CD8-positive, alpha-beta memory T cell (primary cell): ENCODE measurements around the gene BCL2L2. TPM values are rescaled to one million over a fixed set of nuclear protein-coding genes. Genes with fewer than 3 reads are reported as not detected.

Experiments used
- CTCF ChIA-PET: fragments of 350-600 bp; sonication (Branson Sonifier 250); formaldehyde crosslinking; loops from one replicate; lab custom pipeline; 2021; ENCODE audit warnings: antibody characterized with exemption; lab: Charles Lee
- POLR2A ChIA-PET: fragments of 350-600 bp; sonication (Branson Sonifier 250); formaldehyde crosslinking; loops from one replicate; lab custom pipeline; 2021; ENCODE audit warnings: antibody characterized with exemption; lab: Charles Lee
- DNase-seq, 5 donors: peaks; one replicate each; pipeline versions ENCODE4 v3.0.0 to v3.0.0-alpha.2; 2020 to 2022; ENCODE audit warnings: mixed read lengths in 1 of 5
- H3K27ac ChIP-seq: one replicate; pipeline ENCODE4 v1.7.0; 2013; ENCODE audit warnings: low read depth, mild to moderate bottlenecking, low read length, moderate library complexity
- H3K27me3 ChIP-seq: 2 replicates; pipeline ENCODE4 v1.7.0; 2013; ENCODE audit warnings: low read length, mild to moderate bottlenecking; ENCODE audit not compliant: insufficient read depth, poor library complexity, severe bottlenecking
- H3K36me3 ChIP-seq: 2 replicates; pipeline ENCODE4 v1.7.0; 2013; ENCODE audit warnings: mild to moderate bottlenecking, low read length, moderate library complexity; ENCODE audit not compliant: insufficient read depth
- H3K4me1 ChIP-seq: 2 replicates; pipeline ENCODE4 v1.7.0; 2013; ENCODE audit warnings: mild to moderate bottlenecking, low read length, moderate library complexity; ENCODE audit not compliant: insufficient read depth
- H3K4me3 ChIP-seq: 2 replicates; pipeline ENCODE4 v1.7.0; 2013; ENCODE audit warnings: mild to moderate bottlenecking, low read length
- H3K9me3 ChIP-seq: 2 replicates; pipeline ENCODE4 v1.7.0; 2013; ENCODE audit warnings: mild to moderate bottlenecking, low read length
- H3K27ac Mint-ChIP-seq, 8 donors: one replicate each; pipeline ENCODE4 v1.8.0; 2020 to 2021; ENCODE audit warnings: mixed read lengths in 8 of 8, mild to moderate bottlenecking in 6 of 8, inconsistent platforms in 3 of 8, moderate library complexity in 3 of 8
- H3K27me3 Mint-ChIP-seq, 2 donors: one replicate each; pipeline ENCODE4 v1.8.0; 2020 to 2021; ENCODE audit warnings: mixed read lengths in 2 of 2, mild to moderate bottlenecking in 1 of 2, moderate library complexity in 1 of 2
- H3K36me3 Mint-ChIP-seq, 3 donors: one replicate each; pipeline ENCODE4 v1.8.0; 2020 to 2021; ENCODE audit warnings: mixed read lengths in 3 of 3, inconsistent platforms in 1 of 3, mild to moderate bottlenecking in 1 of 3
- H3K4me1 Mint-ChIP-seq, 3 donors: one replicate each; pipeline ENCODE4 v1.8.0; 2020 to 2021; ENCODE audit warnings: mixed read lengths in 3 of 3, inconsistent platforms in 1 of 3, mild to moderate bottlenecking in 1 of 3
- H3K4me3 Mint-ChIP-seq, 7 donors: one replicate each; pipeline ENCODE4 v1.8.0; 2020 to 2021; ENCODE audit warnings: mixed read lengths in 7 of 7, mild to moderate bottlenecking in 6 of 7, moderate library complexity in 4 of 7, inconsistent platforms in 2 of 7
- H3K9me3 Mint-ChIP-seq, 5 donors: one replicate each; pipeline ENCODE4 v1.8.0; 2020 to 2022; ENCODE audit warnings: mixed read lengths in 5 of 5, mild to moderate bottlenecking in 3 of 5, moderate library complexity in 2 of 5, inconsistent platforms in 1 of 5
- polyA plus RNA-seq: library from polyadenylated mRNA; unstranded; fragments of 300-500 nt; fragmentation: Illumina TruSeq; gene quantifications from one replicate; pipeline ENCODE4 v1.2.3, GENCODE V29; 2021
- total RNA-seq, 2 experiments: library from RNA; stranded (reverse); gene quantifications; one replicate each; pipeline ENCODE4 v1.2.3, GENCODE V29; 2021

The BCL2L2 gene
- total and polyA plus RNA-seq, 3 experiments from 2014 or later: 0.29 to 1.0 (median 0.86) TPM

DNA sequence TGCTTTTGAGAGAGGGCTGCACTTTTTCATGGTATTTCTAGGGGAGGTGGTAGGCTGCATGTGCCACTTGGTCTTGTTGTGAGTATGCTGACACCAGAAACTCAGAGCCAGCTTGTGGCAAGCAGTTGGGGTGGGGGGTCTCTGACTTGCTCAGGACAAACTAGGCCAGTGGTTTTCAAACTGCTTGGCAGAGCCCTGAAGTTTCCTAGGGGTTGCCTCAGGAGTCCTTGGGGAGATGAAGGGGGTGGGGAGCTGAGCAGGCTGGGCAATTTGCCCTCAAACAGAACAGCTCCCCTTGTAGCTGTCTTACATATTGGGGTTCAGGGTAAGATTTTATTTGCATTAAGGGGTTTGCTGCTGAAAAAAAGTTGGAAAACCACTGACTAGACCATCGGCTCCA is 3.9 kb downstream of the BCL2L2 start:
- no peaks in the 10 kb centered on the region for H3K4me1 Mint-ChIP-seq
- no peaks in the 10 kb centered on the region for H3K9me3 ChIP-seq
- H3K4me3 Mint-ChIP-seq: no peak overlapping the region
- no peak overlapping the region for H3K27ac ChIP-seq
- H3K9me3 Mint-ChIP-seq: no peaks in the 10 kb centered on the region
- ChIA-PET CTCF (interaction anchor here (0.7 to 2.2 kb wide), 3 partner anchors 8 to 14 kb away, joined by 3 to 5 read pairs (median 5); partner anchors contain the start of gene PPP1R3E), POLR2A (interaction anchor here (1.0 kb wide), 1 partner anchor 11 kb away, joined by 4 read pairs; the partner anchor contains the start of gene PABPN1)
- peaks cover 0 to 4% (median 0%) of the 10 kb centered on the region in 3 donors for H3K36me3 Mint-ChIP-seq
- H3K27ac Mint-ChIP-seq: peak overlapping the region in 1 of 8 donors; percentile 50
- H3K27me3 Mint-ChIP-seq: peaks cover 17 to 50% of the 10 kb centered on the region in 2 donors
- DNase-seq: no peak
- H3K27me3 ChIP-seq: peaks cover 12% of the 10 kb centered on the region
- no peak overlapping the region for H3K4me3 ChIP-seq
- no peaks in the 10 kb centered on the region for H3K4me1 ChIP-seq
- H3K36me3 ChIP-seq: no peaks in the 10 kb centered on the region

DNA sequence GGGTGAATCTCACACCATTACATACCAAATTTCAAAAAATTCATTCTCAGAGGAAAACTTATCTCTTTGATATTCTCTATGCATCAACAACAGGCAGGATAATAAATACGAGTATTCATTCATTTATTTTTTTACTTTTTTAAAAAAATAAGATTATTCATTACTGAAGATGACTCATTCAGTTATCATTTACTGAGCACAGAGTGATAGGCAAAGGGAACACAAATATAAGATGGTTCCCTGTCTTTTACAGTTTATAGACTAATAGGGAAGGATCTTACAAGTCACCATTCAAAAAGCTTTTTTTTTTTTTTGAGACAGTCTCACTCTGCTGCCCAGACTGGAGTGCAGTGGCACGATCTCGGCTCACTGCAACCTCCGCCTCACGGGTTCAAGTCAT is 9.7 kb downstream of the BCL2L2 start:
- Mint-ChIP-seq H3K27ac (no peak overlapping the region), H3K4me1 (peaks cover 13 to 15% (median 13%) of the 10 kb centered on the region in 3 donors), H3K36me3 (peaks cover 0 to 2% (median 0%) of the 10 kb centered on the region in 3 donors), H3K9me3 (no peaks in the 10 kb centered on the region), H3K4me3 (no peak overlapping the region), H3K27me3 (peaks cover 2 to 12% of the 10 kb centered on the region in 2 donors)
- H3K4me1 ChIP-seq: peaks cover 10% of the 10 kb centered on the region
- H3K27ac ChIP-seq: no peak overlapping the region
- POLR2A ChIA-PET: interaction anchor here (0.7 kb wide), 2 partner anchors 43 to 196 kb away, joined by 3 to 8 read pairs; no protein-coding TSS in a partner anchor
- DNase-seq: no peak
- H3K9me3 ChIP-seq: no peaks in the 10 kb centered on the region
- H3K4me3 ChIP-seq: no peak overlapping the region
- CTCF ChIA-PET: interaction anchor here (1.0 to 1.1 kb wide), 2 partner anchors 14 to 17 kb away, joined by 3 read pairs; partner anchors contain the start of gene PPP1R3E
- H3K27me3 ChIP-seq: no peaks in the 10 kb centered on the region
- no peaks in the 10 kb centered on the region for H3K36me3 ChIP-seq

DNA sequence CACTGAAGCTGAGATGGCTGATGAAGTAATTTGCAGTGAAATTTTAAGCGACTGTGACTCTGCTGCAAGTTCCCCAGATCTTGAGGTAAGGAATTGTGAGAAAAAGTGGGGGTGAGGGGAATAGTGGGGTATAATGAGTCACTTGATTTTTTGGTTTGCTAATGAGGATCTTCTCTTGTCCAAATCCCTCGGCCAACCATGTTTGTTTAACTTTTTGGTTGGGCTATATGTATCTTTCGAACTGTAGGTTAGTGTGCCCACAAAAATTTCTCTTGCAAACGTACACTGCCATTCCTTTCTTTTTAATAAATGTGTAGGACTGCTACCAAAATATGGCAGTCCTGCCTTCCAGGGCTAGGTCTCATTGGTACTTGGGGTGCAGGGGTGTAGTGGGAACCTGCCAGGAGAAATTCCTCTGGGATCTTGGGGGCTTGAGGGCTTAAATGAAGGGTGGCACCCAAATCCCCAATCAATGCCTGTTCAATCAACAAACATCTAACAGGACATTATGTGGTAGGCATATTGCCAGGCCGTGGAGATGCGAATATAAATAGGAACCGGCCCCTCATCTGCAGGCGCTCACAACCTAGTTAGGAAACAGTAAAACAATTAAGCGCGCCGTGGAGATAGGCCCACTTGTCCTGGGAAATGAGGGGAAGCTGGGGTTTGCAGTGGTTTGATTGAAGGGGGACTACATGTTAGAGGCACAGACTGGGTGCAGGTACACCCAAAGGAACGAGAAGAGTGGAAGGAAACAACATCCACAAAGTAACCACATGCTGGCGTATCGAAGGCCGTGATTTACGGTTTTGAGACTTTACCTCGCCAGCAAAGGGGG is 13.3 kb downstream of the BCL2L2 start:
- Histone ChIP-seq H3K27me3 (no peaks in the 10 kb centered on the region), H3K27ac (peak overlapping the region; percentile 83), H3K36me3 (peaks cover 20% of the 10 kb centered on the region), H3K4me1 (peaks cover 23% of the 10 kb centered on the region), H3K9me3 (no peaks in the 10 kb centered on the region), H3K4me3 (peak overlapping the region; percentile 77)
- ChIA-PET CTCF (interaction anchor here (0.6 to 3.6 kb wide), 12 partner anchors 10 to 225 kb away, joined by 3 to 52 read pairs (median 4); partner anchors contain the start of genes ACIN1, C14orf119 and PPP1R3E), POLR2A (interaction anchor here (0.6 to 5.0 kb wide), 8 partner anchors 17 to 795 kb away, joined by 3 to 146 read pairs (median 5); partner anchors contain the start of genes ACIN1, C14orf119, HAUS4 and HOMEZ)
- no peaks in the 10 kb centered on the region for H3K9me3 Mint-ChIP-seq
- H3K27me3 Mint-ChIP-seq: peaks cover 3 to 9% of the 10 kb centered on the region in 2 donors
- H3K4me3 Mint-ChIP-seq: peak overlapping the region; percentile 89 to 98 (median 93)
- peak overlapping the region; percentile 90 to 99 (median 98) for H3K27ac Mint-ChIP-seq
- no peak for DNase-seq
- peaks cover 0 to 33% (median 5%) of the 10 kb centered on the region in 3 donors for H3K36me3 Mint-ChIP-seq
- H3K4me1 Mint-ChIP-seq: peaks cover 29 to 35% (median 30%) of the 10 kb centered on the region in 3 donors

DNA sequence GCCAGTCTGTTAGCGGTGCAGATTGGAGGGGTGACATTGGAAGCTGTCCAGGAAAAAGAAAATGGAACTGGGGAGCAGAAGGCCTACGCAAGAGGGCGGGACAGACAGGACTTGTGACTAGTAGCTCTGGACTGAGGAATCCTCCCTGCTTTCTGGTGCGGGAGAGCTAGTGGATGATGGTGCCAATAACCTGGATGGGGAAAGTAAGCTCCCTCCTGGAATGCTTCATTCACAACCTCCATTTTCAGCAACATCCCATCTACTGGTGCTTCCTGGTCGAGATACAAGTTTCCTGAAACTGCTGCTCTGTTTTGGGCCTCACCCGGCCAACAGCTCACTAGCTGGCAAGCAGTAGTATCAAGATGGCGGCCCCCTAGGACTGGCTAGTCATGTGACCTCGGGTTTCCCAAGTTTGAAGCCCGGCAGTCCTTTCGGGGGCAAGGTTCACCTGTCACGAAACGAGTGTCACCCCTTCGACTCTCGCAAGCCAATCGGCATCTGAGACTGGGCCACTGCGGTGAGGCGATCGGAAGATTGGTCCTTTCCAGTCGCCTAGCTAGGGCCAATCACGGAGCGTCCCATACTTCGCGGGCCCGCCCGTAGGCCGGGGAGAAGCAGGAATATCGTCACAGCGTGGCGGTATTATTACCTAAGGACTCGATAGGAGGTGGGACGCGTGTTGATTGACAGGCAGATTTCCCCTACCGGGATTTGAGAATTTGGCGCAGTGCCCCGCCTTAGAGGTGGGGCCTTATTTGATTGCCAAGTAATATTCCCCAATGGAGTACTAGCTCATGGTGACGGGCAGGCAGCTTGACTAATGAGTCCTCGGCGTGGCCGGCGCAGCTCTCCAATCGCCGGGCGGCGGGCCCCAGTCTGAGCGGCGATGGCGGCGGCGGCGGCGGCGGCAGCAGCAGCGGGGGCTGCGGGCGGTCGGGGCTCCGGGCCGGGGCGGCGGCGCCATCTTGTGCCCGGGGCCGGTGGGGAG is 14.2 kb downstream of the BCL2L2 start, which contains the start of gene PABPN1:
TSS of gene PABPN1 (plus strand) at position 874 of the 988 bp plus-strand sequence. CDS start at position 887, 13 bp downstream.
- Mint-ChIP-seq H3K4me1 (peaks cover 29 to 35% (median 30%) of the 10 kb centered on the region in 3 donors), H3K9me3 (no peaks in the 10 kb centered on the region), H3K4me3 (peak within 1 kb of the TSS; percentile 91 to 99 (median 93)), H3K27ac (peak within 1 kb of the TSS; percentile 91 to 99 (median 98)), H3K27me3 (peaks cover 3 to 9% of the 10 kb centered on the region in 2 donors), H3K36me3 (peaks cover 0 to 41% (median 6%) of the 10 kb centered on the region in 3 donors)
- peak within 1 kb of the TSS; percentile 83 for H3K27ac ChIP-seq
- H3K27me3 ChIP-seq: no peaks in the 10 kb centered on the region
- no peaks in the 10 kb centered on the region for H3K9me3 ChIP-seq
- ChIA-PET CTCF (interaction anchor here (0.8 to 3.7 kb wide), 19 partner anchors 9 to 760 kb away, joined by 3 to 52 read pairs (median 4); partner anchors contain the start of genes ACIN1, AJUBA, C14orf119 and HOMEZ), POLR2A (interaction anchor here (0.5 to 5.0 kb wide), 14 partner anchors 10 to 794 kb away, joined by 3 to 146 read pairs (median 4); partner anchors contain the start of genes ACIN1, C14orf119, HAUS4 and HOMEZ)
- peaks cover 20% of the 10 kb centered on the region for H3K36me3 ChIP-seq
- peaks cover 23% of the 10 kb centered on the region for H3K4me1 ChIP-seq
- peak within 1 kb of the TSS; percentile 79 for H3K4me3 ChIP-seq
- peak; percentile 94 to 99 (median 99) for DNase-seq

DNA sequence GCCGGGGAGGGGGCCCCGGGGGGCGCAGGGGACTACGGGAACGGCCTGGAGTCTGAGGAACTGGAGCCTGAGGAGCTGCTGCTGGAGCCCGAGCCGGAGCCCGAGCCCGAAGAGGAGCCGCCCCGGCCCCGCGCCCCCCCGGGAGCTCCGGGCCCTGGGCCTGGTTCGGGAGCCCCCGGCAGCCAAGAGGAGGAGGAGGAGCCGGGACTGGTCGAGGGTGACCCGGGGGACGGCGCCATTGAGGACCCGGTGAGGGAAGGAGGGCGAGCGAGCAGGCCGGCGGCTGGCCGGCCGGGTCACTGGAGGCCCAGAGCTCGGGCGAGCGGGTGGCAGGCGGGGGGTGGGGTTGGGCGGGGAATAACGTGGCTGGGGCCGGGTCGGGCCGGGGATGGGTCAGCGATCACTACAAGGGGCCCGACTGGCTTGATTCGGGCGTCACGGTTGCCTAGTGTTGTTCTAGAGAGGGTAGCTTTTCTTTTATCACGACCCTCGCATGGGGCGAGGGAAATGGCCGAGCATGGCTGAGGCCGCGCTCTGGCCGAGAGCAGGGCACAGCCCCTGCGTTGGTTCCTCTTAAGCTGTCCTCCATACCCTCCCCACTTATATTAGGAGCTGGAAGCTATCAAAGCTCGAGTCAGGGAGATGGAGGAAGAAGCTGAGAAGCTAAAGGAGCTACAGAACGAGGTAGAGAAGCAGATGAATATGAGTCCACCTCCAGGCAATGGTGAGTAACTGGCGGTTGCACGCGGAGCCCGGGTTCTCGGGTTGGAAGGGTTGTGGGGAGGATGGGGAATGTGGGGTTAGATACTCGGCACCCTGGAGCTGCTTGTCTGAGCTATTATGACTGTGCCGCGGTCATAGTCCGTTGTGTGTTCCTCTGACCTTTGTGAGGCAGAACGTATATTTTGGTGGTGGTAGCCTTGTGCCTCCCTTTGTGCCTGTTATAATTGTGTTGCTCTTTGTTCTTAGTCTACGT is 15.2 kb downstream of the BCL2L2 start:
- Histone ChIP-seq H3K36me3 (peaks cover 20% of the 10 kb centered on the region), H3K27ac (peak overlapping the region; percentile 76), H3K4me3 (peak overlapping the region; percentile 79), H3K4me1 (peaks cover 23% of the 10 kb centered on the region), H3K27me3 (no peaks in the 10 kb centered on the region), H3K9me3 (no peaks in the 10 kb centered on the region)
- DNase-seq: peak; percentile 8 to 60 (median 21)
- Mint-ChIP-seq H3K4me3 (peak overlapping the region; percentile 90 to 99 (median 92)), H3K9me3 (no peaks in the 10 kb centered on the region), H3K36me3 (peaks cover 0 to 44% (median 6%) of the 10 kb centered on the region in 3 donors), H3K4me1 (peaks cover 29 to 35% (median 30%) of the 10 kb centered on the region in 3 donors), H3K27ac (peak overlapping the region; percentile 86 to 95 (median 93)), H3K27me3 (peaks cover 3% of the 10 kb centered on the region in 2 donors)
- POLR2A ChIA-PET: interaction anchor here (0.5 to 5.0 kb wide), 11 partner anchors 11 to 793 kb away, joined by 3 to 146 read pairs (median 4); partner anchors contain the start of genes ACIN1, C14orf119, HOMEZ and OXA1L
- CTCF ChIA-PET: interaction anchor here (0.8 to 3.7 kb wide), 18 partner anchors 8 to 759 kb away, joined by 3 to 52 read pairs (median 4); partner anchors contain the start of genes ACIN1, AJUBA, C14orf119 and HOMEZ
